Sciatic nerve (tissue), 1 donor: Measurements from ENCODE around the gene PCYT1A. TPM values are rescaled to one million over a fixed set of nuclear protein-coding genes. Genes with fewer than 3 reads are reported as not detected.

Experiments used
- total RNA-seq: library from RNA; stranded (reverse); fragmentation: NEBNext Ultra II Directional; extraction: Animal tissue kit (Norgen Biotek cat#: 25700); gene quantifications from one replicate; pipeline ENCODE4 v1.2.1, GENCODE V29; 2021
- donor health status: DM: no; HTN: no; CAD: no.

PCYT1A gene
- total RNA-seq, 1 donor from 2014 or later, result 63.8 TPM

Other genes starting within 250 kb of the PCYT1A start
- 76.7 TPM for gene TFRC, start 205.6 kb downstream of the PCYT1A start, total RNA-seq
- not detected for gene ZDHHC19, start 76.3 kb downstream of the PCYT1A start, total RNA-seq
- gene SLC51A, start 71.2 kb downstream of the PCYT1A start, total RNA-seq, result 0.58 TPM
- 9.9 TPM for gene DYNLT2B, start 30.5 kb upstream of the PCYT1A start, total RNA-seq
- 1.2 TPM for gene TM4SF19, start 50.7 kb upstream of the PCYT1A start, total RNA-seq
- 78.7 TPM for gene UBXN7, start 144.7 kb upstream of the PCYT1A start, total RNA-seq
- gene RNF168, start 216.0 kb upstream of the PCYT1A start, total RNA-seq, result 31.6 TPM
- gene SMCO1, start 227.6 kb upstream of the PCYT1A start, total RNA-seq, result not detected